ENCODE results near the gene ATRIP.

DNA sequence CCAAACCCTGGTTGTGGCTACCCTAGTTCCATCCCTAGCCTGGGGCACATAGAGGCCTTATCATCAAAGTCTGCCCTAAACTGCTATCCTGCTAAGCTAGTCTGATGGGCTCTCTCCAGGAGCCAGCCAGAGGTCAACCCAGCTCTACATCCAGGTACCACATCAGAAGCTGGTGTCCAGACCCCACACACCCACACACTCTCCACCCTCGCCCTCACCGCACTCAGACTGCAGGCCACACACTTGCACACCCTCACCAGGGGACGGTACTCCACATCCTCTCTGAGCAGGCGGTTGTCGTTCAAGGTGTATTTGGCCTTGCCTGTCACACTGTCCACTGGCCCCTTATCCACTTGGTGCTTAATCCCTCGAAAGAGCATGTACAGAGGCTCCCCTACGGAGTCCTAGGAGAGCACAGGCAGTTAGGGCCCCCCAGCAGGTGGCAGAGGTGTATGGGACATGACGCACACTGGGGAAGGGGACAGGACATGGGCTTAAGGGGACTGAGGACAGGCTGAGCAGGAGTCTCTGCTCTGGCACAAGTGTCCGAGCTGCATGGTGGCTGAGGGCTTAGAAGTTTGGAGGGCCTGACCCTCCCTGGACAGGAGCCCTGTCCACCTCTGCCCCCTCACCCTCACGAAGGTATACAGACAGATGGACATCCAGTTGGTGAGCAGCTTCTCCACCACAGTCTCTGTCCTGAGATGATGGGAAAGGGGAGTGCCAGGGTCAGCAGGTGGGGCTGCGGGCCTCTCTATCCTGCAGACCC lies 34.7 kb upstream of the ATRIP start:
- TF ChIP-seq, protein P1, sequence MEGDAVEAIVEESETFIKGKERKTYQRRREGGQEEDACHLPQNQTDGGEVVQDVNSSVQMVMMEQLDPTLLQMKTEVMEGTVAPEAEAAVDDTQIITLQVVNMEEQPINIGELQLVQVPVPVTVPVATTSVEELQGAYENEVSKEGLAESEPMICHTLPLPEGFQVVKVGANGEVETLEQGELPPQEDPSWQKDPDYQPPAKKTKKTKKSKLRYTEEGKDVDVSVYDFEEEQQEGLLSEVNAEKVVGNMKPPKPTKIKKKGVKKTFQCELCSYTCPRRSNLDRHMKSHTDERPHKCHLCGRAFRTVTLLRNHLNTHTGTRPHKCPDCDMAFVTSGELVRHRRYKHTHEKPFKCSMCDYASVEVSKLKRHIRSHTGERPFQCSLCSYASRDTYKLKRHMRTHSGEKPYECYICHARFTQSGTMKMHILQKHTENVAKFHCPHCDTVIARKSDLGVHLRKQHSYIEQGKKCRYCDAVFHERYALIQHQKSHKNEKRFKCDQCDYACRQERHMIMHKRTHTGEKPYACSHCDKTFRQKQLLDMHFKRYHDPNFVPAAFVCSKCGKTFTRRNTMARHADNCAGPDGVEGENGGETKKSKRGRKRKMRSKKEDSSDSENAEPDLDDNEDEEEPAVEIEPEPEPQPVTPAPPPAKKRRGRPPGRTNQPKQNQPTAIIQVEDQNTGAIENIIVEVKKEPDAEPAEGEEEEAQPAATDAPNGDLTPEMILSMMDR (conservative IDR thresholded peaks at IDR 0.05): no peak
- no peak for TF ChIP-seq EZH2 (IDR thresholded peaks at IDR 0.05; ENCODE audit: low read depth)
